OCI-LY3 (cell line): ENCODE results near the gene SLC28A1.

ENCODE experiments used
- EZH2phosphoT487 ChIP-seq: fragments of 200-600 bp; shearing (Covaris generic); IDR thresholded peaks from 2 replicates; pipeline ENCODE4 v1.6.1; 2018; ENCODE audit warnings: antibody characterized with exemption, mixed run types, low read depth
- TF ChIP-seq, protein P1 (sequence below): fragments of 200-600, 300-600 bp; sonication (generic); IDR thresholded peaks from 2 replicates; pipeline ENCODE4 v1.5.1; 2014; ENCODE audit warnings: antibody characterized with exemption, low read length, low read depth

DNA sequence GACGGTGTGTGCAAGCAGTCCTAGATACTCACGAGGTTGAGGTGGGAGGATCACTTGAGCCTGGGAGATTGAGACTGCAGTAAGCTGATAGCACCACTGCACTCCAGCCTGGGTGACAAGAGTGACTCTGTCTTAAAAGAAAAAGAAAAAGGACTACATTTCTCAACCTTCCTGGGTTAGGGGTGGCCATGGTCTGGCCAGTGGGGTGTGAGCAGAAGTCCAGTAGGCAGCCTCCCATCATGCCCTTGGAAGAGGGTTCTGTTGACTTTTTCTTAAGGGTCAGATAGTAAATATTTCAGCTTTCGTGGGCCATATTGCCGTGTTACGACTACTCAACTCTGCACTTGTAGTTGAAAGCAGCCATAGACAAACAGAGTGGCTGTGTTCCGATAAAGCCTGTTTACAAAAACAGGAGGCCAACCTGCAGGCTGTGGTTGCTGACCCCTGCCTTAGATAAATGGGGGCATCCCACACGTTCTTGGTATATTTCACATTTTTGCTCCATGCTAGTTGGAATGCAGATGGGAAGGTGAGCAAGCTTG is 66.2 kb downstream of the SLC28A1 start:
- TF ChIP-seq, protein P1, sequence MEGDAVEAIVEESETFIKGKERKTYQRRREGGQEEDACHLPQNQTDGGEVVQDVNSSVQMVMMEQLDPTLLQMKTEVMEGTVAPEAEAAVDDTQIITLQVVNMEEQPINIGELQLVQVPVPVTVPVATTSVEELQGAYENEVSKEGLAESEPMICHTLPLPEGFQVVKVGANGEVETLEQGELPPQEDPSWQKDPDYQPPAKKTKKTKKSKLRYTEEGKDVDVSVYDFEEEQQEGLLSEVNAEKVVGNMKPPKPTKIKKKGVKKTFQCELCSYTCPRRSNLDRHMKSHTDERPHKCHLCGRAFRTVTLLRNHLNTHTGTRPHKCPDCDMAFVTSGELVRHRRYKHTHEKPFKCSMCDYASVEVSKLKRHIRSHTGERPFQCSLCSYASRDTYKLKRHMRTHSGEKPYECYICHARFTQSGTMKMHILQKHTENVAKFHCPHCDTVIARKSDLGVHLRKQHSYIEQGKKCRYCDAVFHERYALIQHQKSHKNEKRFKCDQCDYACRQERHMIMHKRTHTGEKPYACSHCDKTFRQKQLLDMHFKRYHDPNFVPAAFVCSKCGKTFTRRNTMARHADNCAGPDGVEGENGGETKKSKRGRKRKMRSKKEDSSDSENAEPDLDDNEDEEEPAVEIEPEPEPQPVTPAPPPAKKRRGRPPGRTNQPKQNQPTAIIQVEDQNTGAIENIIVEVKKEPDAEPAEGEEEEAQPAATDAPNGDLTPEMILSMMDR = no peak
- TF ChIP-seq EZH2phosphoT487 = no peak
